OCI-LY3 (cell line): ENCODE measurements around the gene KEAP1.

Experiments
- CTCF ChIP-seq: fragments of 200-600, 300-600 bp; sonication (generic); IDR thresholded peaks from 2 replicates; pipeline ENCODE4 v1.5.1; 2014; ENCODE audit warnings: antibody characterized with exemption, low read length, low read depth
- EZH2phosphoT487 ChIP-seq: fragments of 200-600 bp; shearing (Covaris generic); IDR thresholded peaks from 2 replicates; pipeline ENCODE4 v1.6.1; 2018; ENCODE audit warnings: antibody characterized with exemption, mixed run types, low read depth

- TF ChIP-seq CTCF (no peak), EZH2phosphoT487 (no peak)
These were observed 11.3 kb upstream of the KEAP1 start for GRCh38 chr19:10514211-10515145.
